Measurements from ENCODE around the gene FYB1.

DNA sequence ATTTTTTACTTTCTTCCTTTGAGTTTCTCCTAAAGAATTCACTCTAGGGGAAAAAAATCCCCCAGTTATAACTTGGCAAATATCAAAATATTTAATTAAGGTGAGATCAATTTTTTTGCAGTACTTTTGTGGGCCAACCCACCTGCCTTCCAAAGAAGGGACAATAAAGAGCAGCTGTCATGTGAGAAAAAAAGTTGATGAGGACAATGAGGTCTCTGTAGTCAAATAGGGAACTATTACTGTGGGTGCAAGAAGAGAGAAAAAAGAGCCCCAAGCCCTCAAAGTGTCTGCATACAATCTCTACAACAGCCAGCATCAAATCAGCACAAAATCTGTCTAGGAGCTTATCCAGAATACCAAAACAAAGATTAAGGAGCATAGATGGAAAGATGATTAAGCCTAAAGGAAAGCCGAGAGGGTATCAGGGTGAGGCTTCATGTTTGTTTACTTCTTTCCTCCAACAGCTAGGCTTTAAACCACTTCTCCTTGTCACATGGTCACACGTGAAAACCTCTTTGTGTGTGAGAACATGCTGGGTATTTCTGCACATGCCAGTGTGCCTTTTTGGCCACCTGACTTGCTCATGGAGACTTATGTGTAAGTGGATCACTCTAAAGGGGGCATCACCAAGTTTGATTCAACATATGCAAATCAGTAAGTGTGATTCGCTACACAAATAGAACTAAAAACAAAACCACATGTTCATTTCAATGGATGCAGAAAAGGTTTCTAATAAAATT is 19.2 kb upstream of the FYB1 start:
- TF ChIP-seq, protein P1, sequence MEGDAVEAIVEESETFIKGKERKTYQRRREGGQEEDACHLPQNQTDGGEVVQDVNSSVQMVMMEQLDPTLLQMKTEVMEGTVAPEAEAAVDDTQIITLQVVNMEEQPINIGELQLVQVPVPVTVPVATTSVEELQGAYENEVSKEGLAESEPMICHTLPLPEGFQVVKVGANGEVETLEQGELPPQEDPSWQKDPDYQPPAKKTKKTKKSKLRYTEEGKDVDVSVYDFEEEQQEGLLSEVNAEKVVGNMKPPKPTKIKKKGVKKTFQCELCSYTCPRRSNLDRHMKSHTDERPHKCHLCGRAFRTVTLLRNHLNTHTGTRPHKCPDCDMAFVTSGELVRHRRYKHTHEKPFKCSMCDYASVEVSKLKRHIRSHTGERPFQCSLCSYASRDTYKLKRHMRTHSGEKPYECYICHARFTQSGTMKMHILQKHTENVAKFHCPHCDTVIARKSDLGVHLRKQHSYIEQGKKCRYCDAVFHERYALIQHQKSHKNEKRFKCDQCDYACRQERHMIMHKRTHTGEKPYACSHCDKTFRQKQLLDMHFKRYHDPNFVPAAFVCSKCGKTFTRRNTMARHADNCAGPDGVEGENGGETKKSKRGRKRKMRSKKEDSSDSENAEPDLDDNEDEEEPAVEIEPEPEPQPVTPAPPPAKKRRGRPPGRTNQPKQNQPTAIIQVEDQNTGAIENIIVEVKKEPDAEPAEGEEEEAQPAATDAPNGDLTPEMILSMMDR (IDR thresholded peaks at IDR 0.05): no peak
- no peak for TF ChIP-seq POLR2AphosphoS5 (IDR thresholded peaks at IDR 0.05; ENCODE audit: low read depth, low read length)
- TF ChIP-seq, protein P2, sequence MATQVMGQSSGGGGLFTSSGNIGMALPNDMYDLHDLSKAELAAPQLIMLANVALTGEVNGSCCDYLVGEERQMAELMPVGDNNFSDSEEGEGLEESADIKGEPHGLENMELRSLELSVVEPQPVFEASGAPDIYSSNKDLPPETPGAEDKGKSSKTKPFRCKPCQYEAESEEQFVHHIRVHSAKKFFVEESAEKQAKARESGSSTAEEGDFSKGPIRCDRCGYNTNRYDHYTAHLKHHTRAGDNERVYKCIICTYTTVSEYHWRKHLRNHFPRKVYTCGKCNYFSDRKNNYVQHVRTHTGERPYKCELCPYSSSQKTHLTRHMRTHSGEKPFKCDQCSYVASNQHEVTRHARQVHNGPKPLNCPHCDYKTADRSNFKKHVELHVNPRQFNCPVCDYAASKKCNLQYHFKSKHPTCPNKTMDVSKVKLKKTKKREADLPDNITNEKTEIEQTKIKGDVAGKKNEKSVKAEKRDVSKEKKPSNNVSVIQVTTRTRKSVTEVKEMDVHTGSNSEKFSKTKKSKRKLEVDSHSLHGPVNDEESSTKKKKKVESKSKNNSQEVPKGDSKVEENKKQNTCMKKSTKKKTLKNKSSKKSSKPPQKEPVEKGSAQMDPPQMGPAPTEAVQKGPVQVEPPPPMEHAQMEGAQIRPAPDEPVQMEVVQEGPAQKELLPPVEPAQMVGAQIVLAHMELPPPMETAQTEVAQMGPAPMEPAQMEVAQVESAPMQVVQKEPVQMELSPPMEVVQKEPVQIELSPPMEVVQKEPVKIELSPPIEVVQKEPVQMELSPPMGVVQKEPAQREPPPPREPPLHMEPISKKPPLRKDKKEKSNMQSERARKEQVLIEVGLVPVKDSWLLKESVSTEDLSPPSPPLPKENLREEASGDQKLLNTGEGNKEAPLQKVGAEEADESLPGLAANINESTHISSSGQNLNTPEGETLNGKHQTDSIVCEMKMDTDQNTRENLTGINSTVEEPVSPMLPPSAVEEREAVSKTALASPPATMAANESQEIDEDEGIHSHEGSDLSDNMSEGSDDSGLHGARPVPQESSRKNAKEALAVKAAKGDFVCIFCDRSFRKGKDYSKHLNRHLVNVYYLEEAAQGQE (IDR thresholded peaks at IDR 0.05; ENCODE audit: insufficient read depth in 1 of 2, low read depth in 2 of 2, low read length in 1 of 2): no peak
- no peak for TF ChIP-seq TCF7L2 (IDR thresholded peaks at IDR 0.05; ENCODE audit: low read depth, low read length)
- no peak for TF ChIP-seq SIN3A (IDR thresholded peaks at IDR 0.05; ENCODE audit: borderline replicate concordance, insufficient read depth, low read depth, low read length)

Measured in Panc1 (cell line).